ENCODE data around the gene KIAA0232. TPM values are rescaled to one million over a fixed set of nuclear protein-coding genes. Genes with fewer than 3 reads are reported as not detected.

KIAA0232 gene
- total and polyA plus RNA-seq, 2 of the 8 experiments (the other 6 are each of a cell fraction or from before 2014, with no cell fraction given): 5.6 to 23.3 TPM

- TF ChIP-seq, protein P1, sequence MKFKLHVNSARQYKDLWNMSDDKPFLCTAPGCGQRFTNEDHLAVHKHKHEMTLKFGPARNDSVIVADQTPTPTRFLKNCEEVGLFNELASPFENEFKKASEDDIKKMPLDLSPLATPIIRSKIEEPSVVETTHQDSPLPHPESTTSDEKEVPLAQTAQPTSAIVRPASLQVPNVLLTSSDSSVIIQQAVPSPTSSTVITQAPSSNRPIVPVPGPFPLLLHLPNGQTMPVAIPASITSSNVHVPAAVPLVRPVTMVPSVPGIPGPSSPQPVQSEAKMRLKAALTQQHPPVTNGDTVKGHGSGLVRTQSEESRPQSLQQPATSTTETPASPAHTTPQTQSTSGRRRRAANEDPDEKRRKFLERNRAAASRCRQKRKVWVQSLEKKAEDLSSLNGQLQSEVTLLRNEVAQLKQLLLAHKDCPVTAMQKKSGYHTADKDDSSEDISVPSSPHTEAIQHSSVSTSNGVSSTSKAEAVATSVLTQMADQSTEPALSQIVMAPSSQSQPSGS (IDR thresholded peaks at IDR 0.05; ENCODE audit: low read length): no peak
- TF ChIP-seq RNF2 (IDR thresholded peaks at IDR 0.05; ENCODE audit: borderline replicate concordance, low read depth, low read length, missing control alignments, poor library complexity, severe bottlenecking): no peak
These were observed 94.5 kb downstream of the KIAA0232 start (continued) for GRCh38 chr4:6877067-6877466.

Measured in H1 (cell line).